AG04450 (cell line): Measurements from ENCODE around the gene DOK4. TPM values are rescaled to one million over a fixed set of nuclear protein-coding genes. Genes with fewer than 3 reads are reported as not detected.

ENCODE experiments used
- CTCF ChIA-PET: fragments of 300-600, 350-600 bp; formaldehyde crosslinking; extraction: SDS; loops from one replicate; lab custom pipeline; 2022; ENCODE audit warnings: antibody characterized with exemption, inconsistent platforms; lab: Charles Lee
- POLR2A ChIA-PET: fragments of 350-600 bp; formaldehyde crosslinking; extraction: SDS; loops from one replicate; lab custom pipeline; 2021; ENCODE audit warnings: antibody characterized with exemption, inconsistent platforms; lab: Yijun Ruan, JAX
- DNase-seq: peaks from one replicate; pipeline ENCODE4 v3.0.0-alpha.2; 2011; ENCODE audit warnings: low read depth, low spot score
- H3K27ac ChIP-seq: one replicate; pipeline ENCODE4 v1.5.1; 2012; ENCODE audit warnings: low read depth, low read length, control low read depth
- H3K27me3 ChIP-seq: one replicate; pipeline ENCODE4 v1.6.0; 2012; ENCODE audit warnings: low read length; ENCODE audit not compliant: control insufficient read depth, insufficient read depth
- H3K4me3 ChIP-seq: 2 replicates; pipeline ENCODE4 v1.5.1; 2011; ENCODE audit warnings: mild to moderate bottlenecking, low read depth, low read length, control low read depth
- H3K9me3 ChIP-seq: 2 replicates; pipeline ENCODE4 v1.5.1; 2012; ENCODE audit warnings: low read length; ENCODE audit not compliant: control insufficient read depth, insufficient read depth
- polyA minus RNA-seq: library from RNA; depleted of rRNA, polyadenylated mRNA; stranded (reverse); fragments of >200 nt; gene quantifications from 2 replicates; pipeline ENCODE4 v1.2.3, GENCODE V29; 2011; rRNA and poly(A)+ RNA removed
- polyA plus RNA-seq: library from polyadenylated mRNA; depleted of rRNA; stranded (reverse); fragments of >200 nt; gene quantifications from 2 replicates; pipeline ENCODE4 v1.2.3, GENCODE V29; 2011; rRNA removed
- TF ChIP-seq, protein P1 (sequence below): IDR thresholded peaks from 2 replicates; pipeline ENCODE4 v1.5.1; 2011; ENCODE audit warnings: low read depth, low read length, control low read depth, inconsistent platforms

The DOK4 gene
- 12.5 and 15.9 TPM in 2 replicates for polyA plus RNA-seq
- 13.8 and 22.0 TPM in 2 replicates for polyA minus RNA-seq

DNA sequence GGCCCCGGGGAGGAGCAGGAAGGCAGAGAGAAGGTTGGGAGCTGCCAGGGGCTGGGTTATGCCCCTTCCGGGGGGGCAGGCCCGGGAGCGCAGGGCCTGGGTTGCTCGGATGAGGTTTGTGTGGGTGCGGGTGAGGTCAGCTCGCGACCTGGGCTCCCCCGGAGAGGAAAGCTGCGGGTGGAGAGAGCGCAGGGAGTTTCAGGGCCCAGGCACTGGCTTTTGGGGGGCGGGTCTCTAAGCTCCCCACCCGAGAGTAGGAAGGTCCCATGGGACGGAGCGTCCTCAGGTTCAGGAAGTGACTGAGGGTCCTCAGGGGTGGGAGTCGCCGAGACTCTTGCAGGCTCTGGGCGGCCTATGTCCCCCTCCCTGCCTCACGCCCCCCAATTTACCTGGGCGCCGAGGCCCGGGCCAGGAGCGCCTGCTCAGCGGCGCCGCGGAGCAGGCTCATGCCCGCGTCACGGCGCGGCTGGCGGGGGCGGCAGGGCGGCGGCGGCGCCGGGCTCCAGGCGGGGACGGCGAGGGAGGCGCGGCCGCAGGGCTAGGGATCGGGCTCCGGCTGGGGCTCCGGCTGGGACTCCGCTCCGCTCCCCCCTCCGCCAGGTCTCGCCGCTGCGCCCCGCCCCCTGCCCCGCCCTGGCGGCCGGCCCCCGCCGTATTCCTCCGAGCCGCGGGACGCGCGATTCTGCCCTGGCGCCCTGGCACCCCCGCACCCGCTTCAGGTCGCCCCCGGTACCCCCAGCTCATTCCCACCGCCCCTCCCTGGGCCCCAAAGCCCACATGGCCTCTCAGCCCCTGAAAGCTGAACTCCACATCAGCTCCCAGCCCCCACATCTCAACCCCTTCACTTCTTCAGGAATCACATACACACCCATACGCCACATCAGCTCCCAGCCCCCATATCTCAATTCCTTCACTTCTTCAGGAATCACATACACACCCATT is at the start of gene DOK4:
TSS of gene DOK4 (minus strand) at position 578 of the 942 bp plus-strand sequence. CDS start 6,986 bp downstream, outside the sequence.
- no peak for DNase-seq
- ChIA-PET POLR2A (no interaction called here), CTCF (interaction anchor here (0.6 to 1.5 kb wide), 3 partner anchors 24 to 163 kb away, joined by 3 to 6 read pairs (median 3); partner anchors contain the start of gene POLR2C)
- Histone ChIP-seq H3K27me3 (peaks cover 7% of the 10 kb centered on the region), H3K27ac (no peak within 1 kb of the TSS), H3K9me3 (peaks cover 4% of the 10 kb centered on the region; the same call in 1 of the 2 replicates), H3K4me3 (peak within 1 kb of the TSS; percentile 76)
- TF ChIP-seq, protein P1, sequence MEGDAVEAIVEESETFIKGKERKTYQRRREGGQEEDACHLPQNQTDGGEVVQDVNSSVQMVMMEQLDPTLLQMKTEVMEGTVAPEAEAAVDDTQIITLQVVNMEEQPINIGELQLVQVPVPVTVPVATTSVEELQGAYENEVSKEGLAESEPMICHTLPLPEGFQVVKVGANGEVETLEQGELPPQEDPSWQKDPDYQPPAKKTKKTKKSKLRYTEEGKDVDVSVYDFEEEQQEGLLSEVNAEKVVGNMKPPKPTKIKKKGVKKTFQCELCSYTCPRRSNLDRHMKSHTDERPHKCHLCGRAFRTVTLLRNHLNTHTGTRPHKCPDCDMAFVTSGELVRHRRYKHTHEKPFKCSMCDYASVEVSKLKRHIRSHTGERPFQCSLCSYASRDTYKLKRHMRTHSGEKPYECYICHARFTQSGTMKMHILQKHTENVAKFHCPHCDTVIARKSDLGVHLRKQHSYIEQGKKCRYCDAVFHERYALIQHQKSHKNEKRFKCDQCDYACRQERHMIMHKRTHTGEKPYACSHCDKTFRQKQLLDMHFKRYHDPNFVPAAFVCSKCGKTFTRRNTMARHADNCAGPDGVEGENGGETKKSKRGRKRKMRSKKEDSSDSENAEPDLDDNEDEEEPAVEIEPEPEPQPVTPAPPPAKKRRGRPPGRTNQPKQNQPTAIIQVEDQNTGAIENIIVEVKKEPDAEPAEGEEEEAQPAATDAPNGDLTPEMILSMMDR: no peak

GRCh38 chr16:57535680-57536305 is 49.5 kb upstream of the DOK4 start:
- ChIA-PET CTCF (no interaction called here), POLR2A (no interaction called here)
- Histone ChIP-seq H3K9me3 (no peaks in the 10 kb centered on the region; the same call in 1 of the 2 replicates), H3K27ac (no peak overlapping the region), H3K4me3 (peak overlapping the region; percentile 87), H3K27me3 (peaks cover 10% of the 10 kb centered on the region)
- TF ChIP-seq, protein P1: peak; percentile 32; the same call in 1 of the 2 replicates
- peak; percentile 66 for DNase-seq

- no peak for DNase-seq
- ChIA-PET POLR2A (no interaction called here), CTCF (no interaction called here)
- Histone ChIP-seq H3K9me3 (no peaks in the 10 kb centered on the region; the same call in 1 of the 2 replicates), H3K27me3 (peaks cover 5% of the 10 kb centered on the region), H3K27ac (no peak overlapping the region), H3K4me3 (peak overlapping the region; percentile 87)
- TF ChIP-seq, protein P1: no peak
These were observed 48.8 kb upstream of the DOK4 start for GRCh38 chr16:57534881-57535658.

DNA sequence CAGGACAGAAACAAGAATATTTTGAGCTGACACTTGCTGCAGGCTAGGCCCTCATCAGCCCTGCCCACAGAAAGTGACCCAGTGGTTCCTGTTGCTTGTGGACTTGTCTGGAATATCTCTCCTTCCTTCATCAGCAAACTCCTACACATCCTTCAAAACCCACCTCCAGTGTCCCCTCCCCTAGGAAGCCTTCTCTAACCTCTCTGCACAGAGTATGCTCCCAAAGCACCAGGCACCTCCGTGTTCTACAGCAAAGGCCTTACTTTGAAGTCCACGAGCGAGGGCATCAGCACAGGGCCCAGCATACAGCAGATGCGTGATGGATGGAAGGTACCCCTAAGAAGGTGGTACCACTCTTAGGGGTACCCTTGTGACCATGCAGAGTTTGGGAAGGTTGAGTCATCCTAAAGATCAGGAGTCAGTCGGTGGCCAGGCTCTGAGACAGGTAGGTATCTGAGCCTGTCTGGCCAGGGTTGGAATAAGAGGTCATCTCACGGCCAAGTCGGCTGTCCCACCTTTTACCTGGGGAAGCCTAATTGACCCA is 48.1 kb upstream of the DOK4 start:
- Histone ChIP-seq H3K9me3 (no peaks in the 10 kb centered on the region; the same call in 1 of the 2 replicates), H3K27me3 (peaks cover 4% of the 10 kb centered on the region), H3K27ac (no peak overlapping the region), H3K4me3 (no peak overlapping the region)
- ChIA-PET POLR2A (no interaction called here), CTCF (no interaction called here)
- TF ChIP-seq, protein P1: no peak
- DNase-seq: no peak
